AG20443 (cell line): ENCODE measurements around the gene CDX2.
A peak's percentile ranks its signal among the peaks of the same experiment; 100 is the strongest.

Source experiments
- DNase-seq: peaks from one replicate; pipeline ENCODE4 v3.0.0; 2012; ENCODE audit warnings: low spot score, mixed read lengths

The CDX2 gene

DNA sequence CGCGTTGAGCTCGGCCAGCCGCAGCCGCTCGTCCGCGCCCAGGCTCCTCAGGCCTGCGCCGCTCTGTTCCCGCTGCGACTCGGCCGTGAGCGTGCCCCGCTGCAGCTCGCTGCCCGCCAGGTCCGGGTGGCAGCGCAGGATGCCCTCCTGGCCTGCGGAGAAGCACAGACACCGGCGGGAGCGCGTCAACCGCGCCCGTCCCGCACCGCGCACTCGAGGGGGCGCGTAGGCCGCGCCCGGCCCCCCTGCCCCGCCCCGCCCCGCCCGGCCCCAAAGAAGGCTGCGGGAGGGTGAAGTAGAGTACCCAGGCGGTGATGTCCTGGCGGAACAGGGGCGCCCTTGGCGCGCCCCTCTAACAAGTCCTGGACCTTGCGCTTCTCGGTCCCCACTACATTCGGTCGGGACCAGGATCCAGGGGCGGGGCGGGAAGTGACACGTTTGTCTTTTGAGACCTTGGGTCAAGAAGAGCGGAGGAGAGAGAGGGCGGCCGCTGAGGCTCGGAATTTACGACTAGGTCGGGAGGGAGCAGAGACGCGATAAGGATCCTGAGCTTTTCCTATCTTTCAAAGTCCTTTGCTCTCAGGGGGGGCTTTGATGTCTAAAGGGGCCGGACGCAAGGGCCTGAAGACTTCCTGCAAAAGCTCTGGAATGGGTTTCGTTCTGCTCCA is 9.3 kb upstream of the CDX2 start:
- no peak for DNase-seq

DNA sequence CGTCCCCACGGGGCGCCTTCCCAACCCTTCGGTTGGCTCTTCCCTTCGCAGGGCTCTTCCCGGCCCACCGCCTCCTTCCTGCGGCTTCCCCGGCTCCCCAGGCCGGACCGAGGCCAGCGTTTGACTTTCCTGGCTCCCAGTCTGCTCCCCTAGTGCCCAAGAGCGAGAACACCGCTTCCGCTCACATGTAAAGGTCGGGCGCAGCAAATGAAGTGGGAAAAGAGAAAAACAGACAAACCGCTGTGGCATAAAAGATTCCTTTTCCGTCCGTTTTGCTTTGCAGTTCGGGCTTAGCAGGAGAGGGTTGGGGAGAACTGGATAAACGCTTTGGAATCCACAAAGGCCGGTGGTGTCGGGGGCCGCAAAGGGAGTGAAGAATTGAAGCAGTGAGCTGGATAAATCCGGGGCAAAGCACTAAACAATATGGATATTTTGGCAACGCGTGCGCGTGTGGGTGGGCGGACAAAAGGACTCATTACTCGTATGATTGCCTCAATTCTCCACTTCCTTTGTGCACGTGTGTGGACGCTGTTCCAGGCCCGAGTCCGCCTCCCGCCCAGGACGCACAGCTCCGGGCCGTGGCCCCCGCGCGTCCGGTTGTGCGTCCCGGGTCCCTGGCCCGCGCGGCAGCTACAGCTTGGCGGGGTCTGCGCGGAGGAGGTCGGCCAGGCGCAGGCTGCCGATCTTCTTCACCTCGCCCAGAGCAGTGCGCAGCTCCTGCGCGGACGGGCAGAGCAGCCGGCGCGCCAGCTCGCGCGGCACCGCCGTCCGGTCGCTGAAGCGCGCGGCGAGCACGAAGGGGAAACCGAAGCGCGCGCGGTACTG is 8.6 kb upstream of the CDX2 start:
- DNase-seq, result no peak

GRCh38 chr13:27976362-27977091 is 7.4 kb upstream of the CDX2 start:
- DNase-seq, result peak; percentile 5

- DNase-seq, result peak; percentile 8
Observed at GRCh38 chr13:27975564-27976361, 6.6 kb upstream of the CDX2 start.

- DNase-seq, result peak; percentile 7
Observed at GRCh38 chr13:27973961-27974662, 5.0 kb upstream of the CDX2 start.

DNA sequence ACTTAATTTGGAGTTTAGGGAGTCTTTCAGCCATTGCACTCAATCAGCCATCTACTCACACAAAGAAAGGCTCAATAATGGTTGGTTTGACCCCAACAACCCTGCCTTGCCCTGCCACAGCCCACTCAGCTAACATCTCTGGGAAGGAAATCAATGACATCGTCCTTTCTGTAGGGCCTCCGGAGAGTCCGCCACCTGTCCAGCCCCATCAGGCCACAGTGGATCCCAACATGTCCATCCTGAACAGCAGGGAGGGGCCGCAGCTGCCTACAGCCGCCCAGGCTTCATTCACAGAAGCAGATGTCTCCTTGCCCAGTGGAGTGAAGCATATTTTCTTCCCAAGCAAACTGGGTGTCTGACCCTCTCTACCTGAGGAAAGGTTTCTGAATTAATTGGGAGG is 4.2 kb upstream of the CDX2 start:
- DNase-seq, result peak; percentile 6

GRCh38 chr13:27972478-27972820 is 3.3 kb upstream of the CDX2 start:
- DNase-seq, result no peak

DNA sequence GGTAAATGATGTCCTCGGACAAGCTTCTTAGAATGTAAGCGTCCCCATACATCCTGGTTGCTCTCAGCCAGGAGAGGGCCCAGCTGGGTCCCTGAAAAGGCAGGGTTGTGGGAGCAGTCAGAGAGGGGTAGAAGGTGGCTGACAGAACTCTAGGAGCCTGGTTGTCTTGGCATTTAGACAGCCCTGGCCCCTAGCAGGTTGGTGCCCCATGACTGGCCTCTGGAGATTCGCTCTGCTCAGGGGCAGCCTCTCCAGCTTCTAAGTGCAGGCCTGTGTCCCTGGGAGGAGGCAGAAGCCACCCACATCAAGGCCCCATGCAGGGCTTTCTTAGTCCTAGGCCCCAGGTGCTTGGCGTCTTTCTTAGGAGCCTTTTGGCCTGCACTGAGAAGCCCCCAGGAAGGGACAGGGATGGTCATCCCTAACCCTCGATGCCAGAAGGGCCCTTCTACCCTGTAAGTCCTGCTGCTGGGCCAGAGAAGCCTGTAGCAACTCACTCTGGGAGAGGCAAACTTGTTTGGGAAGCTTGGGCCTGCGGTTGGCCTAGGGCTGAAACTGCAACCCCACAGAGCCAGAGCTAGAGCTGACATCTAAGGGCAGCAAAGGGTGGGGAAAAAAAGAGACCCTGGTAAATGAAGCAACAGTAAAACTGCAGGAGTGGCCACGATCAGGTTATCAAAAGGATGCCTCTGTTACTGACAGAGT is 2.8 kb upstream of the CDX2 start:
- DNase-seq, result no peak

- DNase-seq, result no peak
Observed at GRCh38 chr13:27971236-27971645, 2.1 kb upstream of the CDX2 start.

- DNase-seq, result no peak
Observed at GRCh38 chr13:27970382-27971235, 1.5 kb upstream of the CDX2 start.

DNA sequence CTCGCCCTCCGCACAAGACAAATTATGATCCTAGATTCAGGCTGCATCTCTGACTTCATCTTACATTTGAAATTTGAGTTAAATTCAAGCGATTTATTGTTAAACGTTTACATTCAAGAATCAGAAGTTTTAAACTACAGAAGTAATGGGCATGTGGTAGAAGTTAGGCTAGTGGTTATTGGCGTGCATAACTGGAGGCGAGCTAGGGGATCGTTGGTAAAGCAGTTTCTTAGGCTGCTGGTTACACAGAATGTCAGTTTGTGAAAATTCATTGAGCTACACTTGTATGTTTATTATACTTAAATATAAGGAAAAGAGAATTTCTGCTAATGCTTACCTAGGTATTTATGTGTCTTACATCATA is 733 bp upstream of the CDX2 start:
- DNase-seq, result no peak

- no peak for DNase-seq
Observed at GRCh38 chr13:27968316-27969081, 616 bp downstream of the CDX2 start.

DNA sequence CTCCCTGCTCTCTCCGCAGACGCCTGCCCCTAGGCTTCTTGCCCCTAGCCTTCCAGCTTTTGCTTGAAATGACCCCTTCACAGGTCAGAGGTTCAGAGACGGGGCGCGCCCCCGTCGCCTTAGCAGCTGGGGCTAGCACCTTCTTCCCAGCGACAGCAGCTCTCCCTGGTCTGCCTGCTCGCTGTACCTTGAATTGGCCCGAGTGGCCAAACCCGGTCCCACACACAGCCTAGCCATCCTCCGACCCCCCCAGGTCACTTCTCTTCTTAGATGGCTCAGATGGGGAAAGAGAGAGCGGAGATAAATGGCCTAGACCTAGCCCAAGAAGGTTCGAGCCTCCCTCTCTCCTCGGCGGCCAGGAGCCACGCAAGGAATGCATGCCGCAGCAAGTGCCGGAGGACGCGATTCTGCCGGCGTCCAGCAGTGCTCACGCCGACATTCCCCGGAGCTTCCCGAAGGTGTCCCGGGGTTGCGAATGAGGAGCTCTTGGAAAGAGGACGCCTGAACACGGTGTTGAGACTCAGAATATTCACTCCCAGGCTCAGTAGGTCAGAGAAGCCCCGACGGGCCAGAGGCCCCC is 1.3 kb downstream of the CDX2 start:
- DNase-seq, result no peak

- DNase-seq, result no peak
Observed at GRCh38 chr13:27967203-27967735, 1.8 kb downstream of the CDX2 start.

GRCh38 chr13:27966641-27967202 is 2.4 kb downstream of the CDX2 start:
- no peak for DNase-seq

GRCh38 chr13:27965740-27966640 is 3.1 kb downstream of the CDX2 start:
- DNase-seq, result no peak

DNA sequence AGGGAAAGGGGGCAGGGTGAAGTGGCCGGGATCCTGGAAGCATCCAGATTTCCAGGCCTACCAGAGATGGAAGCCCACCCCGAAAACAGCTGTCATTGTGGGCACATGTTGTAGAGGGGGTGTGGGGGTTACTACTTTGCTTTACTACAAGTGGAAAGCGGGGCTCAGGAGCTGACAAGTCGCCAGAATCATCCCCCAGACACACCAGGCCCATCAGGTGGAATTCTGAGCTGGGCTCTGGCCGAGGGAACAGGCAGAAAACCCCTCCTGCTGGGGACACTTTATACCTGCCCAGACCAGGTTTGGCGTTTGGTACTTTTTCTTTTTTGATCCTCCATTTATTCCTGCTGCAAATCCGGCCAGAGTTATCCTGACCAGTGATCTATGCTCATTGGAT is 3.8 kb downstream of the CDX2 start:
- no peak for DNase-seq
